Prostate gland (tissue), 2 donors: ENCODE results near the gene MS4A7. TPM values are rescaled to one million over a fixed set of nuclear protein-coding genes. Genes with fewer than 3 reads are reported as not detected.
"Not testable (repeated sequence)": the region's sequence is repeated elsewhere in the genome, so short reads cannot be mapped to it uniquely, and the experiment has no call there.

Experiments used
- DNase-seq: peaks from one replicate; pipeline ENCODE4 v3.0.0-alpha.2; 2019; ENCODE audit warnings: low spot score
- H3K27ac ChIP-seq, 2 donors: fragments of 200-600 bp; sonication (generic); 2 replicates each; pipeline ENCODE4 v1.5.1; 2017 to 2019
- H3K27me3 ChIP-seq: fragments of 200-600 bp; sonication (generic); replicated peaks from 2 replicates; pipeline ENCODE4 v1.5.1; 2019; ENCODE audit not compliant: insufficient read depth
- H3K36me3 ChIP-seq, 2 donors: fragments of 200-600 bp; sonication (generic); 1 replicate in 1 of 2; 2 replicates in 1 of 2; pipeline versions ENCODE4 v1.5.1 to v1.8.1; 2017 to 2019
- H3K4me1 ChIP-seq: fragments of 200-600 bp; sonication (generic); replicated peaks from 2 replicates; pipeline ENCODE4 v1.5.1; 2019
- H3K4me3 ChIP-seq, 2 donors: fragments of 200-600 bp; sonication (generic); 2 replicates each; pipeline ENCODE4 v1.5.1; 2017 to 2019
- H3K9me3 ChIP-seq: fragments of 200-600 bp; sonication (generic); 2 replicates; pipeline ENCODE4 v1.5.1; 2017
- CTCF ChIP-seq, 4 experiments: fragments of 200-600 bp in 2 of 4; fragments of 450-650 bp in 2 of 4; sonication (generic) in 2 of 4; IDR thresholded peaks; 1 replicate in 3 of 4; 2 replicates in 1 of 4; pipeline ENCODE4 v1.5.1; 2016 to 2019; ENCODE audit warnings: antibody characterized with exemption in 4 of 4, mild to moderate bottlenecking in 2 of 4, moderate library complexity in 2 of 4
- POLR2A ChIP-seq: fragments of 450-650 bp; IDR thresholded peaks from one replicate; pipeline ENCODE4 v1.6.1; 2016; ENCODE audit warnings: antibody characterized with exemption, mild to moderate bottlenecking
- POLR2AphosphoS5 ChIP-seq: sonication (generic); formaldehyde crosslinking; IDR thresholded peaks from one replicate; pipeline ENCODE4 v1.6.1; 2017; ENCODE audit warnings: antibody characterized with exemption
- WGBS: methylation state at CpG from one replicate; pipeline ENCODE4 v1.1.5; 2018; 5-methylcytosine and 5-hydroxymethylcytosine counted together
- intact Hi-C: fragments of 100-400 bp; cut with DNase I; formaldehyde crosslinking; loops from one replicate; pipeline ENCODE4 v1.14.2; 2022
- total RNA-seq, 2 donors: library from RNA; depleted of rRNA; stranded (reverse); fragments of >200 nt; gene quantifications; one replicate each; pipeline ENCODE4 v1.1.0, GENCODE V29; 2016

The MS4A7 gene
- total RNA-seq, 2 donors from 2014 or later = 3.7 to 7.6 TPM

GRCh38 chr11:60363542-60364470, 14.5 kb upstream of the MS4A7 start:
- Histone ChIP-seq H3K27me3 (no peaks in the 10 kb centered on the region), H3K9me3 (no peaks in the 10 kb centered on the region), H3K4me3 (no peak overlapping the region), H3K27ac (no peak overlapping the region), H3K4me1 (no peaks in the 10 kb centered on the region), H3K36me3 (no peaks in the 10 kb centered on the region)
- TF ChIP-seq POLR2AphosphoS5 = peak; percentile 11
- no peak for TF ChIP-seq POLR2A
- TF ChIP-seq CTCF (IDR thresholded peaks at IDR 0.05) = peak; percentile 63 to 81 (median 76)
- intact Hi-C loops = no loop called here
- DNase-seq = peak; percentile 56
- WGBS = 45% methylated on average over 7 of the region's 7 CpGs

GRCh38 chr11:60366262-60366904, 11.9 kb upstream of the MS4A7 start:
- 90% methylated on average over 15 of the region's 15 CpGs for WGBS
- not testable (repeated sequence) for H3K4me3 ChIP-seq

GRCh38 chr11:60367009-60367408, 11.3 kb upstream of the MS4A7 start:
- Histone ChIP-seq H3K9me3 (no peaks in the 10 kb centered on the region), H3K27ac (no peak overlapping the region), H3K36me3 (no peaks in the 10 kb centered on the region), H3K4me1 (no peaks in the 10 kb centered on the region), H3K4me3 (no peak overlapping the region), H3K27me3 (no peaks in the 10 kb centered on the region)
- WGBS = 64% methylated on average over 2 of the region's 2 CpGs
- TF ChIP-seq CTCF (IDR thresholded peaks at IDR 0.05) (no peak), POLR2A (no peak), POLR2AphosphoS5 (no peak)
- intact Hi-C loops = no loop called here
- no peak for DNase-seq

More at GRCh38 chr11:60366262-60366904, 11.9 kb upstream of the MS4A7 start:
- H3K36me3 ChIP-seq, intact Hi-C loops, H3K4me1 ChIP-seq, DNase-seq, H3K27ac ChIP-seq, H3K9me3 ChIP-seq, H3K27me3 ChIP-seq: not testable (repeated sequence)

- Histone ChIP-seq H3K27me3 (no peaks in the 10 kb centered on the region), H3K36me3 (no peaks in the 10 kb centered on the region), H3K9me3 (no peaks in the 10 kb centered on the region), H3K4me1 (no peaks in the 10 kb centered on the region), H3K27ac (no peak overlapping the region), H3K4me3 (no peak overlapping the region)
- intact Hi-C loops = no loop called here
- TF ChIP-seq CTCF (IDR thresholded peaks at IDR 0.05) = no peak
- TF ChIP-seq POLR2A = no peak
- no peak for TF ChIP-seq POLR2AphosphoS5
- 94% methylated on average over 19 of the region's 19 CpGs for WGBS
- DNase-seq = no peak
Measured at GRCh38 chr11:60367896-60368295, 10.4 kb upstream of the MS4A7 start.

DNA sequence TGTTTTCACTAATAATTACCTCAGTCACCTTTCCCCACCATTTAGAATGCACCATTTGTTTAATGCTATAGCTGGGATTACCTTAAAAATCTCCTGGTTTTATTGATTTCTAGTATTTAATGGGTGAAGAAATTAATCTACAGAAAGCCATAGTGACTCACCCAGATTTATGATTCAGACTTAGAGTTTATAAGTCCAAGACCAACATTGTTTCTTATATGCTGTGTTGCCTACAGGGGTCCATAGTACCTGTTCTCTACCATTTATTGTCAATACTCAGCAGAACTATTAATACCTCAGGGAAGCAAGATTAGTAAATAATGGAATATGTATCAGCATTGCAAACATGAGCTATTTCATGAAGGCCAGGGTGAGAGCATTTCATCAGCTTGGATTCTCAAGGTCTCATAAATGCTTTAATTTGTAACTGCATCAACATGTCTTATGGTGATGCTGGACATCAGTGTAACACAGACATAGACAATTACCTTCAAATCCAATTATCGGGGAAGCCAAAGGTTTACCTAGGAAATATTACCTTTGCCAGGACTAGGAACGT, 8.0 kb upstream of the MS4A7 start:
- H3K9me3 ChIP-seq = no peaks in the 10 kb centered on the region
- no peak overlapping the region for H3K4me3 ChIP-seq
- H3K36me3 ChIP-seq = no peaks in the 10 kb centered on the region
- H3K27ac ChIP-seq = peak overlapping the region in 1 of 2 donors; percentile 53
- 23% methylated on average over 2 of the region's 2 CpGs for WGBS
- H3K27me3 ChIP-seq = no peaks in the 10 kb centered on the region
- no peaks in the 10 kb centered on the region for H3K4me1 ChIP-seq
- no peak for TF ChIP-seq POLR2A
- intact Hi-C loops = no loop called here
- DNase-seq = no peak
